ENCODE results near the gene ADCY3. TPM values are rescaled to one million over a fixed set of nuclear protein-coding genes. Genes with fewer than 3 reads are reported as not detected.

Gene ADCY3
- total RNA-seq, 6 experiments from 2014 or later = 54.4 to 80.7 (median 72.0) TPM

DNA sequence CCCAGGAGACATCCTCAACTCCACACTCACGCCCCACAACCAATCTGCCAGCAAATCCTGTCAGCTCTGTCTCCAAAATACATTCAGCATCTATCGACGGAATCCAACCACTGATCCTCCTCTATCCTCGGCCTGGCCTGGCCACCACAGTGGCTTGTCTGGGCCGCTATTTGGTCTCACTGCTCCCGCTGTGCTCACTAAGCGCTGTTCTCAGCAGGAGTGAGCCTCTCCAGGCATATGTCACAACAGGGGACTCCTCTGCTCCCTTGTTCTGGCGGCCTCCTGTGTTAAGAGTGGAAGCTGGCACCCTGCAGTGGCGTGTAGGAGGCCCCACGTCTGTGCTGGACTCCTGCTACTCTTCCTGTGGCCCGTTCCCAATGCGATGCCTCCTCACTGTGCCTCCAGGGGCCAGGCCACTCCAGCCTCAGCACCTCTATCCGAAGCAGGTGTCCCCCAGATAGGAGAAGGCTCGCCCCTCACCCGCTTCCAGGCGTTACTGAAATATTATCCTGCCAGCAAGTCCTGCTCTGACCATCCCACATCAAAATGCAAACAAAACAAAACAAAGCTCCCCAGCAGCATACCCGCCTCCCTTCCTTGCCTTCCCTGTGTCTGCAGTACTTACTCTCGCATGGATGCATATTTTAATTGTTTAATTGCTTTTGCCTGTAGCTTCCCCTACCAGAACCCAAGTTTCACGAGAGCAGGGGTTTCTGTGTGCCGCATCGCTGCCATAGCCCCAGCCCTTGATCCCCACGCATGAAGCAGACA, 86.9 kb downstream of the ADCY3 start:
- H3K27ac Mint-ChIP-seq = no peak overlapping the region
- TF ChIP-seq, protein P1, sequence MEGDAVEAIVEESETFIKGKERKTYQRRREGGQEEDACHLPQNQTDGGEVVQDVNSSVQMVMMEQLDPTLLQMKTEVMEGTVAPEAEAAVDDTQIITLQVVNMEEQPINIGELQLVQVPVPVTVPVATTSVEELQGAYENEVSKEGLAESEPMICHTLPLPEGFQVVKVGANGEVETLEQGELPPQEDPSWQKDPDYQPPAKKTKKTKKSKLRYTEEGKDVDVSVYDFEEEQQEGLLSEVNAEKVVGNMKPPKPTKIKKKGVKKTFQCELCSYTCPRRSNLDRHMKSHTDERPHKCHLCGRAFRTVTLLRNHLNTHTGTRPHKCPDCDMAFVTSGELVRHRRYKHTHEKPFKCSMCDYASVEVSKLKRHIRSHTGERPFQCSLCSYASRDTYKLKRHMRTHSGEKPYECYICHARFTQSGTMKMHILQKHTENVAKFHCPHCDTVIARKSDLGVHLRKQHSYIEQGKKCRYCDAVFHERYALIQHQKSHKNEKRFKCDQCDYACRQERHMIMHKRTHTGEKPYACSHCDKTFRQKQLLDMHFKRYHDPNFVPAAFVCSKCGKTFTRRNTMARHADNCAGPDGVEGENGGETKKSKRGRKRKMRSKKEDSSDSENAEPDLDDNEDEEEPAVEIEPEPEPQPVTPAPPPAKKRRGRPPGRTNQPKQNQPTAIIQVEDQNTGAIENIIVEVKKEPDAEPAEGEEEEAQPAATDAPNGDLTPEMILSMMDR (IDR thresholded peaks at IDR 0.05) = no peak
- peaks cover 16% of the 10 kb centered on the region for H3K4me1 Mint-ChIP-seq (ENCODE audit: low read depth)
- no peak for DNase-seq
- H3K36me3 Mint-ChIP-seq (ENCODE audit: low read depth) = peaks cover 3% of the 10 kb centered on the region; the same call in 1 of the 2 replicates
- H3K4me3 Mint-ChIP-seq = no peak overlapping the region
- H3K27me3 Mint-ChIP-seq (ENCODE audit: insufficient read depth) = no peaks in the 10 kb centered on the region
- H3K9me3 Mint-ChIP-seq = no peaks in the 10 kb centered on the region

DNA sequence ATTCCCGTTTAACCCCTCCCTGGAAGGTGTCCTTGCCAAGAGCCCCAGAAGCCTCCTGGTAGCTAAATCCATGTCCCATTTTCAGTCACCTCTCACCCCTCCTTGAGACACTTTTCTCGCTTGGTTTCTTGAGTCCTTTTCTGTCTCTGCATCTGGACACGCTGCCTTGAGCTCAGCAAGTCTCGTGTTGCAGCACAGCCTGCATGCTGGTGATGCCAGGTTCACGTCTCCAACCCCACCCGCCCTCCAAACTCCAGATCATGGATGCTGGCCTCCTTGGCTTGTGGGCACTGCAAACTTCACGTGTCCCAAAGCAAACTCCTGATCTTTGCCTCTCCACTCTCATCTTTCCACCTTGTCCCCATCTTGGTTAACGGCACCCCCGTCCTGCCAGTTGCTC, 87.5 kb downstream of the ADCY3 start:
- Mint-ChIP-seq H3K27ac (no peak overlapping the region), H3K4me1 (ENCODE audit: low read depth) (peaks cover 22% of the 10 kb centered on the region), H3K36me3 (ENCODE audit: low read depth) (peaks cover 3% of the 10 kb centered on the region; the same call in 1 of the 2 replicates), H3K9me3 (no peaks in the 10 kb centered on the region), H3K4me3 (no peak overlapping the region), H3K27me3 (ENCODE audit: insufficient read depth) (no peaks in the 10 kb centered on the region)
- TF ChIP-seq, protein P1 (IDR thresholded peaks at IDR 0.05) = no peak
- DNase-seq = no peak

DNA sequence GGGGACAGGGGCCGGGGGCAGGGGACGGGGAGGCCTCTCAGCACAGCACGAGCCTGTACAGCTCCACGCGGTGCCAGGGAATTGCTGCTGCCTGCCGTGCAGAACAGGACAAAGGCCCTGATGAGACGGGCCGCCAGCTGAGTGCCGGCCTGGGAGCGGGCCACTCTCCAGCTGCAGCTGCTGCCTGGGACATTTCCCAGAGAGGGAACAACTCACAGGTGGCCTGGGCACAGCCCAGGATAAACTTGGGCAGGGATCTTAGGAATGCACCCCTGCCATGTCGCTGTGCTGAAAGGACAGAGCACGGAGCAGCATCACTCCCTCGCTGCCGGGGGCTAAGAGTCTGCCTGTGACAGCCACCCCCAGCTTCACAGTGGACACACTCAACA, 88.0 kb downstream of the ADCY3 start:
- Mint-ChIP-seq H3K9me3 (no peaks in the 10 kb centered on the region), H3K27ac (no peak overlapping the region)
- DNase-seq = no peak

DNA sequence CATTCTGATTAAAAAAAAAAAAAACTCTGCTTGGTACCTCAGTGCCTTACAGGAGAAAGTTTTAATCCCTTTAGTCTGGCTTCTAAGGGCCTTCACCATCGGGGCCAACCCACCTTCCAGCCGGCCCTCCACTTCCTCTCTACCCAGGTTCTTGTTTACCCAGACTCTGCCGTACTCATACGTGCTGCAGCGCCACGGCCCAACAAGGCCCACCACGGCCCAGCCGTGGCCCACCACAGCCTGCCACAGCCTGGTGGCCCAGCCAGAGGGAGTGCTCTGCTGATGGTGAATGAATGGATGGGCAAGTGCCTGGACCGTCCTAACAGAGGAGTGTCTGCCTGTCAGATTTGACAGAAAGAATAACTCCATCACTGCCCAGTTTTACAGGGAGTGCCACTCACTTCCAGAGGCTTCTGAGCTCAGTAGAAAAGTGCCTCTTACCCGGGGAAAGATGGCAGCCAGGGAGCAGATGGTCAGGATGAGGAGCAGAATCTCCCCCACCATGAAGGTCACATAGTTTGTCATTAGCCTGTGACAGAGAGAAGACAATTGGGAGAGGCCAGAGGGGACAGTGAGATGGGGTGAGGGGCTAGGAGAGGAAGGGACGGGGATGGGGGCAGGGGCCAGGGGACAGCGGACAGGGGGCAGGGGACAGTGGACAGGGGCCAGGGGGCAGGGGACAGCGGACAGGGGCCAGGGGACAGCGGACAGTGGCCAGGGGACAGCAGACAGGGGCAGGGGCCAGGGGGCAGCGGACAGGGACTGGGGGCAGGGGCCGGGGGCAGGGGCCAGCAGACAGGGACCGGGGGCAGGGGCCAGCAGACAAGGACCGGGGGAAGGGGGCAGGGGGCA, 88.6 kb downstream of the ADCY3 start:
- no peak overlapping the region for H3K27ac Mint-ChIP-seq
- peaks cover 31% of the 10 kb centered on the region for H3K4me1 Mint-ChIP-seq (ENCODE audit: low read depth)
- H3K9me3 Mint-ChIP-seq = no peaks in the 10 kb centered on the region
- no peak overlapping the region for H3K4me3 Mint-ChIP-seq
- H3K27me3 Mint-ChIP-seq (ENCODE audit: insufficient read depth) = no peaks in the 10 kb centered on the region
- DNase-seq = no peak
- TF ChIP-seq, protein P1 (IDR thresholded peaks at IDR 0.05) = no peak
- H3K36me3 Mint-ChIP-seq (ENCODE audit: low read depth) = peaks cover 3% of the 10 kb centered on the region; the same call in 1 of the 2 replicates

More for the DNA sequence above, 88.0 kb downstream of the ADCY3 start:
- Mint-ChIP-seq H3K4me3 (no peak overlapping the region), H3K27me3 (ENCODE audit: insufficient read depth) (no peaks in the 10 kb centered on the region), H3K36me3 (ENCODE audit: low read depth) (peaks cover 3% of the 10 kb centered on the region; the same call in 1 of the 2 replicates), H3K4me1 (ENCODE audit: low read depth) (peaks cover 26% of the 10 kb centered on the region)
- TF ChIP-seq, protein P1 (IDR thresholded peaks at IDR 0.05) = no peak

DNA sequence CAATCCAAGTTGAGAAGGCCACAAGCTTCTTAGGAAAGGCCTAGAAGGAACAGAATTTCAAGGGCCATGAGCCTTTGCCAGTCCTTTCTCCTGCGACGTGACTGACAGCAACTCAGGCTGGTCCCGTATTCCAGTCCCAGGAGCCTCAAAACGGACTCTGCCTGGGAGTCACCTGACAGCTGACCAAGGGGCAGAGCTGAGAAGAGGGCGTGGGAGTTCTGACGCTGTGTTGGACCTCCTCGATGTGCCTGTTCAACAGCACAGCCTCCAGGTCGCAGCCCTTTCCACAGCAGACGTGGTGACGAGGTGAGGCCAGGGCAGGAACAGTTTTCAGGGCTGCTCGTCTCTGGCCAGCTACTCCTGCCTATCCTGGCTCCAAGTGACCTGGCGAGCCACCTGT, 89.3 kb downstream of the ADCY3 start:
- Mint-ChIP-seq H3K36me3 (ENCODE audit: low read depth) (peaks cover 4% of the 10 kb centered on the region; the same call in 1 of the 2 replicates), H3K27me3 (ENCODE audit: insufficient read depth) (peaks cover 1% of the 10 kb centered on the region; the same call in 1 of the 2 replicates), H3K9me3 (no peaks in the 10 kb centered on the region), H3K4me3 (no peak overlapping the region), H3K4me1 (ENCODE audit: low read depth) (peaks cover 31% of the 10 kb centered on the region), H3K27ac (no peak overlapping the region)
- TF ChIP-seq, protein P1 (IDR thresholded peaks at IDR 0.05) = no peak
- DNase-seq = no peak

All from HFFc6 (cell line).